DOHH2 (cell line): ENCODE data around the gene ICAM5.

Experiments
- H3F3A ChIP-seq: fragments of 200-600 bp; sonication (generic), shearing (Covaris generic); 2 replicates; pipeline ENCODE4 v1.6.0; 2016; ENCODE audit warnings: antibody characterized with exemption, mild to moderate bottlenecking; ENCODE audit not compliant: control insufficient read depth, insufficient read depth
- H3K27ac ChIP-seq: fragments of 200-600 bp; sonication (generic); 2 replicates; pipeline ENCODE4 v1.5.1; 2014; ENCODE audit warnings: low read depth, mild to moderate bottlenecking, low read length, moderate library complexity
- H3K27me3 ChIP-seq: fragments of 200-600 bp; sonication (generic); 2 replicates; pipeline ENCODE4 v1.6.1; 2014; ENCODE audit warnings: mild to moderate bottlenecking, low read length, mixed read lengths; ENCODE audit not compliant: control insufficient read depth
- H3K36me3 ChIP-seq: fragments of 200-600 bp; sonication (generic); 2 replicates; pipeline ENCODE4 v1.6.1; 2014; ENCODE audit warnings: mild to moderate bottlenecking, low read length, moderate library complexity, mixed read lengths; ENCODE audit not compliant: control insufficient read depth
- H3K4me1 ChIP-seq: fragments of 200-600 bp; sonication (generic); 2 replicates; pipeline ENCODE4 v1.6.1; 2014; ENCODE audit warnings: mild to moderate bottlenecking, low read length, mixed read lengths; ENCODE audit not compliant: control insufficient read depth
- H3K4me2 ChIP-seq: fragments of 200-600 bp; sonication (generic); 2 replicates; pipeline ENCODE4 v1.6.0; 2014; ENCODE audit warnings: mild to moderate bottlenecking, low read length, moderate library complexity
- H3K4me3 ChIP-seq: fragments of 200-600 bp; sonication (generic); 2 replicates; pipeline ENCODE4 v1.5.1; 2014; ENCODE audit warnings: mild to moderate bottlenecking, low read length, mixed read lengths
- H3K79me2 ChIP-seq: fragments of 200-600 bp; sonication (generic); 2 replicates; pipeline ENCODE4 v1.6.1; 2014; ENCODE audit warnings: mild to moderate bottlenecking, low read length, mixed read lengths; ENCODE audit not compliant: control insufficient read depth
- H3K9me2 ChIP-seq: fragments of 200-600 bp; sonication (generic); replicated peaks from 2 replicates; pipeline ENCODE4 v1.6.1; 2014; ENCODE audit warnings: mild to moderate bottlenecking, low read length, mixed read lengths; ENCODE audit not compliant: control insufficient read depth
- H3K9me3 ChIP-seq: fragments of 200-600 bp; sonication (generic); 2 replicates; pipeline ENCODE4 v1.6.1; 2014; ENCODE audit warnings: antibody characterized with exemption, low read length, mixed read lengths; ENCODE audit not compliant: control insufficient read depth, insufficient read depth
- H4K20me1 ChIP-seq: fragments of 200-600 bp; sonication (generic); 2 replicates; pipeline ENCODE4 v1.6.0; 2014; ENCODE audit warnings: low read depth, mild to moderate bottlenecking, antibody characterized with exemption, low read length, moderate library complexity; ENCODE audit not compliant: control insufficient read depth, insufficient read depth
- EZH2phosphoT487 ChIP-seq: fragments of 200-600 bp; sonication (generic); IDR thresholded peaks from 2 replicates; pipeline ENCODE4 v1.6.1; 2017; ENCODE audit warnings: borderline replicate concordance, mild to moderate bottlenecking, antibody characterized with exemption, low read length, moderate library complexity, mixed read lengths
- TF ChIP-seq, protein P1 (sequence below): fragments of 200-600 bp; sonication (generic); IDR thresholded peaks from one replicate; pipeline ENCODE4 v1.5.1; 2014; ENCODE audit warnings: antibody characterized with exemption, mild to moderate bottlenecking, low read depth, low read length; ENCODE audit not compliant: poor library complexity, severe bottlenecking

The ICAM5 gene

DNA sequence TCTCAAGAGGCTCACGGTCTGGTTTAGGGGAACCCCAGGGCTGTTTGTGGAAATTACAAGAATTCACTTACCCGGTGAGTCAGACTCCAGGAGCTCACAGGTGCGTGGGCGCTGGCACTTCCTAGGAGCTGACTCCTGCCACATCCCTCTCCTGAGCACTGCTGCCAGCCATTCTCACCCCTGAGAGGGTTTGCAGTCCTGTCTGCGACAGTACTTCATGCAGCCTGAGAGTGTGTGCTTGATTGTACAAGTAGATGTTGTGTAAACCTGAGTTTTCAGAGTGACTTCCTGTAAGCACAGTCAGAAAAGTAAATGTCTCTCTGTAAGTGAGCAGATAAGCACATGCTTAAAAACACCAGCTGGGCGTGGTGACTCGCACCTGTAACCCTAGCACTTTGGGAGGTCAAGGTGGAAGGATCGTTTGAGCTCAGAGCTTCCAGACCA, 29.6 kb upstream of the ICAM5 start:
- TF ChIP-seq, protein P1, sequence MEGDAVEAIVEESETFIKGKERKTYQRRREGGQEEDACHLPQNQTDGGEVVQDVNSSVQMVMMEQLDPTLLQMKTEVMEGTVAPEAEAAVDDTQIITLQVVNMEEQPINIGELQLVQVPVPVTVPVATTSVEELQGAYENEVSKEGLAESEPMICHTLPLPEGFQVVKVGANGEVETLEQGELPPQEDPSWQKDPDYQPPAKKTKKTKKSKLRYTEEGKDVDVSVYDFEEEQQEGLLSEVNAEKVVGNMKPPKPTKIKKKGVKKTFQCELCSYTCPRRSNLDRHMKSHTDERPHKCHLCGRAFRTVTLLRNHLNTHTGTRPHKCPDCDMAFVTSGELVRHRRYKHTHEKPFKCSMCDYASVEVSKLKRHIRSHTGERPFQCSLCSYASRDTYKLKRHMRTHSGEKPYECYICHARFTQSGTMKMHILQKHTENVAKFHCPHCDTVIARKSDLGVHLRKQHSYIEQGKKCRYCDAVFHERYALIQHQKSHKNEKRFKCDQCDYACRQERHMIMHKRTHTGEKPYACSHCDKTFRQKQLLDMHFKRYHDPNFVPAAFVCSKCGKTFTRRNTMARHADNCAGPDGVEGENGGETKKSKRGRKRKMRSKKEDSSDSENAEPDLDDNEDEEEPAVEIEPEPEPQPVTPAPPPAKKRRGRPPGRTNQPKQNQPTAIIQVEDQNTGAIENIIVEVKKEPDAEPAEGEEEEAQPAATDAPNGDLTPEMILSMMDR, result no peak
- TF ChIP-seq EZH2phosphoT487, result no peak
- Histone ChIP-seq H3K9me3 (no peaks in the 10 kb centered on the region), H3K9me2 (no peaks in the 10 kb centered on the region), H3K27me3 (no peaks in the 10 kb centered on the region), H3K4me3 (no peak overlapping the region), H4K20me1 (no peaks in the 10 kb centered on the region), H3K4me2 (no peak overlapping the region), H3K36me3 (peaks cover 46% of the 10 kb centered on the region), H3K27ac (no peak overlapping the region), H3K79me2 (peaks cover 2% of the 10 kb centered on the region), H3F3A (peaks cover 8% of the 10 kb centered on the region; the same call in 1 of the 2 replicates), H3K4me1 (peaks cover 12% of the 10 kb centered on the region)

DNA sequence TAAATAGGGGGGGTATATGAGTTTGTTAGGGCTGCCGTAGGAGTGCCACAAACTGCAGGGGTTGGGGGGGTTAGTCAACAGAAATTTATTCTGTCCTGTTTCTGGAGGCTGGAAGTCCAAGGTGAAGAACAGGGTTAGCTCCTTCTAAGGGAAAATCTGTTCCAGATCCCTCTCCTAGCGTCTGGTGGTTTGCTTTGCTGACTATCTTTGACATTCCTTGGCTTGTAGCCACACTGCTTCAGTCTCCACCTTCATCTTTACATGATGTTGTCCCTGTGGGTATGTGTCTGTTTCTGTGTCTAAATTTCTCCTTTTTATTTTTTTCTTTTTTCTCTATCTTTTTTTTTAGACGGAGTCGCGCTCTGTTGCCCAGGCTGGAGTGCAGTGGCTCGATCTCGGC, 27.0 kb upstream of the ICAM5 start:
- Histone ChIP-seq H3K4me3 (no peak overlapping the region), H3F3A (peaks cover 3% of the 10 kb centered on the region; the same call in 1 of the 2 replicates), H4K20me1 (no peaks in the 10 kb centered on the region), H3K4me2 (no peak overlapping the region), H3K27ac (no peak overlapping the region), H3K79me2 (no peaks in the 10 kb centered on the region), H3K36me3 (peaks cover 24% of the 10 kb centered on the region), H3K4me1 (peaks cover 15% of the 10 kb centered on the region), H3K27me3 (no peaks in the 10 kb centered on the region), H3K9me3 (no peaks in the 10 kb centered on the region), H3K9me2 (no peaks in the 10 kb centered on the region)
- TF ChIP-seq, protein P1, result no peak
- TF ChIP-seq EZH2phosphoT487, result no peak

DNA sequence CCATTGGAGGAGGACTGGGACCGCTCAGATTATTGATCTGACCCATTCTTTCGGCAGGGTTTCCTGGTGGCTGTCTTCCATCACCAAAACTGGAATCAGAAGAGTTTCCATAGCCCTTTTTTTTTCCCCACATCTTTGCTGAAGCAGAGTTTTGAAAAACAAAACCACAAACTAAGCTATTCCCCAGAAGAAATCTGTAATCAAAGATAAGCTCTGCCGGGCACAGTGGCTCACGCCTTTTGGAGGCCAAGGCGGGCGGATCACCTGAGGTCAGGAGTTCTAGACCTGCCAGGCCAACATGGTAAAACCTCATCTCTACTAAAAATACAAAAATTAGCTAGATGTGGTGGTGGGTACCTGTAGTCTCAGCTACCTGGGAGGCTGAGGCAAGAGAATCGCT, 23.0 kb upstream of the ICAM5 start:
- H3K9me2 ChIP-seq, result no peaks in the 10 kb centered on the region
- TF ChIP-seq, protein P1, result no peak
- no peak for TF ChIP-seq EZH2phosphoT487

More for the DNA sequence above, 23.0 kb upstream of the ICAM5 start:
- no peaks in the 10 kb centered on the region for H3K9me3 ChIP-seq
- no peaks in the 10 kb centered on the region for H3K27me3 ChIP-seq
- no peak overlapping the region for H3K4me2 ChIP-seq
- peaks cover 5% of the 10 kb centered on the region for H3K36me3 ChIP-seq
- peaks cover 11% of the 10 kb centered on the region for H3K79me2 ChIP-seq
- 0 out of 2 replicates have a peak, but pooled peaks cover 6% of the 10 kb centered on the region for H3F3A ChIP-seq
- H3K27ac ChIP-seq, result no peak overlapping the region
- no peaks in the 10 kb centered on the region for H4K20me1 ChIP-seq
- H3K4me3 ChIP-seq, result no peak overlapping the region
- peaks cover 28% of the 10 kb centered on the region for H3K4me1 ChIP-seq
